ENCODE results near the gene PRKAG2.

GRCh38 chr7:151822541-151823181 lies 54.3 kb downstream of the PRKAG2 start:
- TF ChIP-seq CTCF (IDR thresholded peaks at IDR 0.05; ENCODE audit: low read depth, low read length, missing input control) (no peak), TAF1 (conservative IDR thresholded peaks at IDR 0.05) (no peak), YY1 (IDR thresholded peaks at IDR 0.05) (peak; percentile 63), RAD21 (IDR thresholded peaks at IDR 0.05) (peak; percentile 57 to 59), RXRA (IDR thresholded peaks at IDR 0.05) (peak; percentile 92 to 94), REST (IDR thresholded peaks at IDR 0.05) (peak; percentile 81), SP1 (IDR thresholded peaks at IDR 0.05) (peak; percentile 95), GABPA (IDR thresholded peaks at IDR 0.05 in 1 of 2, conservative IDR thresholded peaks at IDR 0.05 in 1 of 2) (no peak), JUND (IDR thresholded peaks at IDR 0.05) (peak; percentile 51 to 62), HNF4A (conservative IDR thresholded peaks at IDR 0.05) (peak; percentile 96 to 99), FOXA1 (IDR thresholded peaks at IDR 0.05) (peak; percentile 54)
- TF ChIP-seq, protein P1, sequence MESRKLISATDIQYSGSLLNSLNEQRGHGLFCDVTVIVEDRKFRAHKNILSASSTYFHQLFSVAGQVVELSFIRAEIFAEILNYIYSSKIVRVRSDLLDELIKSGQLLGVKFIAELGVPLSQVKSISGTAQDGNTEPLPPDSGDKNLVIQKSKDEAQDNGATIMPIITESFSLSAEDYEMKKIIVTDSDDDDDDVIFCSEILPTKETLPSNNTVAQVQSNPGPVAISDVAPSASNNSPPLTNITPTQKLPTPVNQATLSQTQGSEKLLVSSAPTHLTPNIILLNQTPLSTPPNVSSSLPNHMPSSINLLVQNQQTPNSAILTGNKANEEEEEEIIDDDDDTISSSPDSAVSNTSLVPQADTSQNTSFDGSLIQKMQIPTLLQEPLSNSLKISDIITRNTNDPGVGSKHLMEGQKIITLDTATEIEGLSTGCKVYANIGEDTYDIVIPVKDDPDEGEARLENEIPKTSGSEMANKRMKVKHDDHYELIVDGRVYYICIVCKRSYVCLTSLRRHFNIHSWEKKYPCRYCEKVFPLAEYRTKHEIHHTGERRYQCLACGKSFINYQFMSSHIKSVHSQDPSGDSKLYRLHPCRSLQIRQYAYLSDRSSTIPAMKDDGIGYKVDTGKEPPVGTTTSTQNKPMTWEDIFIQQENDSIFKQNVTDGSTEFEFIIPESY (IDR thresholded peaks at IDR 0.05): peak; percentile 77
- TF ChIP-seq, protein P2, sequence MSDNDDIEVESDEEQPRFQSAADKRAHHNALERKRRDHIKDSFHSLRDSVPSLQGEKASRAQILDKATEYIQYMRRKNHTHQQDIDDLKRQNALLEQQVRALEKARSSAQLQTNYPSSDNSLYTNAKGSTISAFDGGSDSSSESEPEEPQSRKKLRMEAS (IDR thresholded peaks at IDR 0.05): peak; percentile 85
- TF ChIP-seq, protein P3, sequence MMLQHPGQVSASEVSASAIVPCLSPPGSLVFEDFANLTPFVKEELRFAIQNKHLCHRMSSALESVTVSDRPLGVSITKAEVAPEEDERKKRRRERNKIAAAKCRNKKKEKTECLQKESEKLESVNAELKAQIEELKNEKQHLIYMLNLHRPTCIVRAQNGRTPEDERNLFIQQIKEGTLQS (IDR thresholded peaks at IDR 0.05): no peak
